ENCODE measurements around the gene LGI4. TPM values are rescaled to one million over a fixed set of nuclear protein-coding genes. Genes with fewer than 3 reads are reported as not detected.

LGI4 gene
- polyA plus RNA-seq, 1 experiment = 0.25 TPM

DNA sequence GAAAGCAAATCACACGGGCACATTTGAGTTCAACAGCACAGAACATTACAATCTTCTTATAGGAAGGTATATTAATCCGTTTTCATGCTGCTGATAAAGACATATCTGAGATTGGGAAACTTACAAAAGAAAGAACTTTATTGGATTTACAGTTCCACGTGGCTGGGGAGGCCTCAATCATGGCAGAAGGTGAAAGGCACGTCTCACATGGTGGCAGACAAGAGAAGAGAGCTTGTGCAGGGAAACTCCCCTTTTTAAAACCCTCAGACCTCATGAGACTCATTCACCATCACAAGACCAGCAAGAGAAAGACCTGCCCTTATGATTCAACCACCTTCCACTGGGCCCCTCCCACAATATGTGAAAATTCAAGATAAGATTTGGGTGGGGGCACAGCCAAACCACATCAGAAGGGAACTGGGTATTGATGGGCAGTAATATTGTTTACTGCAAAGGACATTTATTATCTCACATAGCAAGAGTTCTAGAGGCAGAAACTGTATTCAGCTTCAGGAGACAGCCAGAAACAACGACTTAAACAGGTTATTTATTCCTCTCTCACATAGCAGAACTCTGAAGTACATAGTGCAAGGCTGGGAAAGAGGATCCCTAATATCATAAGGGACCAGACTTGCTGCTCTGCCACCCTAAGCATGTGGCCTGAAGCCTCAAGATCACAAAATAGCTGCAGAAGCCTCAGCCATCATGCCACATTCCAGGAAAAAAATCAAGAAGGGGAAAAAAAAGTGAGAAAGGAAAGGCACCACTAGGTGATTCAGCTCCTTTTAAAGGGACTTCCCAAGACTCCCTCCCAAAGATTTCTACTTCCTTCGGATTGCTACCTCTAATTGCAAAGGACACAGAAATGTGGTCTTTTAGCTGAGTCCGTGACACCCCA, 42.8 kb upstream of the LGI4 start:
- TF ChIP-seq CTCF (IDR thresholded peaks at IDR 0.05; ENCODE audit: insufficient read depth, low read depth, low read length) = no peak
- CTCF ChIA-PET = interaction anchor here (1.4 kb wide), 1 partner anchor 24 kb away, joined by 5 read pairs; no protein-coding TSS in a partner anchor
- no peak for DNase-seq (ENCODE audit: low read depth)
- POLR2A ChIA-PET = no interaction called here
- no peak overlapping the region for H3K4me3 ChIP-seq (ENCODE audit: low read depth, low read length)
- no peaks in the 10 kb centered on the region for H3K36me3 ChIP-seq (ENCODE audit: control insufficient read depth, insufficient read depth, low read length)
- peaks cover 4% of the 10 kb centered on the region; the same call in 1 of the 2 replicates for H3K27me3 ChIP-seq (ENCODE audit: control insufficient read depth, insufficient read depth, low read length)

DNA sequence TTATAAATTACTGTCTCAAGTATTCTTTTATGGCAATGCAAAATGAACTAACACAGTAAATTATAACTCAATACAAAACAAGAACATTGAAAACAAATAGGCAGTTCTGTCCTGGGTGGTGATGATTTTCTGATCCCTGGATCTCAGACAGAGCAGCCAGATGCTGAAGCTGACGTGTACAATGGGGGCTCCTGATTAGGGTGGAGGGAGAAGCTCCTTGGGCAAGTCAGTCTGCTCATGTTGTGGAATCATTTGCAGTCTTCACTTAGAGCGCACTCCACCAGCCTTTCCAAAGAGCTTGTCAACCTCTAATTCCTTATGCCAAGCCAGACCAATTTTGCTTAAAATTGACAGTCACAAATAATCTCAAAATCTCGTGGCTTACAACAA, 41.3 kb upstream of the LGI4 start:
- CTCF ChIA-PET = no interaction called here
- POLR2A ChIA-PET = no interaction called here
- DNase-seq (ENCODE audit: low read depth) = no peak
- TF ChIP-seq CTCF (IDR thresholded peaks at IDR 0.05; ENCODE audit: insufficient read depth, low read depth, low read length) = no peak
- Histone ChIP-seq H3K4me3 (ENCODE audit: low read depth, low read length) (no peak overlapping the region), H3K36me3 (ENCODE audit: control insufficient read depth, insufficient read depth, low read length) (no peaks in the 10 kb centered on the region), H3K27me3 (ENCODE audit: control insufficient read depth, insufficient read depth, low read length) (no peaks in the 10 kb centered on the region; the same call in 1 of the 2 replicates)

DNA sequence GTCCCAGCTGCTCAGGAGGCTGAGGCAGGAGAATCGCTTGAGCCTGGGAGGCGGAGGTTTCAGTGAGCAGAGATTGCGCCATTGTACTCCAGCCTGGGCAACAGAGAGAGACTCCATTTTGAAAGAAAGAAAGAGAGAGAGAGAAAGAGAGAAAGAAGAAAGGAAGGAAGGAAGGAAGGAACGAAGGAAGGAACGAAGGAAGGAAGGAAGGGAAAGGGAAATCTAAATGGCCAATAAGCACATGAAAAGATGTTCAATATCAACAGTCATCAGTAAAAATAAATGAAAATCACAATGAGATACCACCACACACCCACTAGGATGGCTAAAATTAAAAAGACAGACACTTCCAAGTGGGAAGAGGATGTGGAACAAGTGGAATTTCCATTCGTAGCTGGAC, 39.4 kb upstream of the LGI4 start:
- Histone ChIP-seq H3K36me3 (ENCODE audit: control insufficient read depth, insufficient read depth, low read length) (peaks cover 2% of the 10 kb centered on the region; the same call in 1 of the 2 replicates), H3K27me3 (ENCODE audit: control insufficient read depth, insufficient read depth, low read length) (no peaks in the 10 kb centered on the region), H3K4me3 (ENCODE audit: low read depth, low read length) (no peak overlapping the region)
- POLR2A ChIA-PET = no interaction called here
- no peak for TF ChIP-seq CTCF (IDR thresholded peaks at IDR 0.05; ENCODE audit: insufficient read depth, low read depth, low read length)
- no peak for DNase-seq (ENCODE audit: low read depth)
- CTCF ChIA-PET = no interaction called here

DNA sequence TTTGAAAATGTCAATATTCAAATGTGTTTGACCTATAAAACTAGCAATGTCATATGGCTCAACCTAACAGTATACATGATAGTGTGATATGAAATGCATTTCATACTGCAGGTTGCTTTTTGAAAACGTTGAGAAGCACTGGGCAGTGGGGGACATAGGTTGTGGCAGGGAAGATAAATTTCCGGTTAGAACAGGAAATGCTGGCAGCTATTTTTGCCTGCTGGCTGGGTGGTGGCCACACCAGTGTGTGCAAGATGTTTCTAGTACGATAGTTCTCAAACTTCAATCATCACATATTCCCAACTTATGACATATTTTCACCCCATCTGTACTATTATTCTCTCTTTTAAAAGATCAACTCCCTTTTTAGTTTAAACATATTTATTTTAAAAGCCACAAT, 36.9 kb upstream of the LGI4 start:
- TF ChIP-seq CTCF (IDR thresholded peaks at IDR 0.05; ENCODE audit: insufficient read depth, low read depth, low read length) = no peak
- no peak for DNase-seq (ENCODE audit: low read depth)
- ChIA-PET CTCF (no interaction called here), POLR2A (no interaction called here)
- Histone ChIP-seq H3K27me3 (ENCODE audit: control insufficient read depth, insufficient read depth, low read length) (no peaks in the 10 kb centered on the region), H3K4me3 (ENCODE audit: low read depth, low read length) (no peak overlapping the region), H3K36me3 (ENCODE audit: control insufficient read depth, insufficient read depth, low read length) (peaks cover 6% of the 10 kb centered on the region)

DNA sequence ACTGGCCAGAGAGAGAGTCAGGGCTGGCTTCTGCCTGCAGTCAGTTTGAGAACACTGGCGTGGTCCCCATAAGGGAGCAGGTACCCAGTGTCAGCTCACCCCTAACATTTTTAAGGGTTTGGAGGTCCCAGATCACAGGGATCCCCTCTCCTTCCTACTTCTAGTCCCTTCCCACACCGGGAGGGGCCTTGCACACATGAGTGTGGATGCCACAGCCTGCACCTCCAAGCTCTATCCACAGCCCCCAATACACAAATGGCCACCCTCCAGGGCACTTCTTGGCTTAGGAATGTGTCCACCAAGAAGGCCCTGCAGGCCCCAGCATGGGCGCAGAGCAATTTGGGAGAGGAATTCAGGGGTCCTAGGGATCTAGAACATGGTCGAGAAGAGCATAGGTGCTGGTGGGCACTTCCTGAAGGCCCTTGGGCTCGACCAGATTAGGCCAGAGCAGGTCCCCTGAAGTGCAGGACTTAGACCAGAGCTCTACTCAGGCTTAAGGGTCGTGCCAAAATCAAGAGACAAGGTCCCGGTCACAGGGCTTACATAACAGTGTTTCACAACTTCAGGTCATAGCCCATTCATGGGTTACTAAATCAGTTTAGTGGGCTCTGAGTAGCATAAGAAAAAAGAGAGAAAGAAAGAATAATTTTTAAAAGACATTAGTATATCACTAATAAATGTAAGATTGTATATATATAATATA, 35.7 kb upstream of the LGI4 start:
- POLR2A ChIA-PET = no interaction called here
- Histone ChIP-seq H3K4me3 (ENCODE audit: low read depth, low read length) (no peak overlapping the region), H3K36me3 (ENCODE audit: control insufficient read depth, insufficient read depth, low read length) (peaks cover 15% of the 10 kb centered on the region), H3K27me3 (ENCODE audit: control insufficient read depth, insufficient read depth, low read length) (no peaks in the 10 kb centered on the region)
- no peak for TF ChIP-seq CTCF (IDR thresholded peaks at IDR 0.05; ENCODE audit: insufficient read depth, low read depth, low read length)
- CTCF ChIA-PET = interaction anchor here (1.5 kb wide), 1 partner anchor 55 kb away, joined by 3 read pairs; no protein-coding TSS in a partner anchor
- DNase-seq (ENCODE audit: low read depth) = no peak

Data from BJ (cell line).